ENCODE measurements around the gene AIFM1.

- no peak for TF ChIP-seq CTCF (IDR thresholded peaks at IDR 0.05 in 8 of 11, conservative IDR thresholded peaks at IDR 0.05 in 3 of 11)
- TF ChIP-seq POLR2AphosphoS5 (IDR thresholded peaks at IDR 0.05), result peak in 1 of 3 donors; percentile 8
Measured at GRCh38 chrX:130125091-130125874, 40.4 kb downstream of the AIFM1 start.
